Astrocyte (in vitro differentiated cells and primary cell): ENCODE results near the gene KLHDC10. TPM values are rescaled to one million over a fixed set of nuclear protein-coding genes. Genes with fewer than 3 reads are reported as not detected.

Experiments used
- DNase-seq: peaks from one replicate; pipeline ENCODE4 v3.0.0-alpha.2; 2010; ENCODE audit warnings: low read depth
- FAIRE-seq: peaks from 2 replicates; lab custom pipeline; 2011; peaks lifted over from hg19 to GRCh38; lab: Jason Lieb, UNC
- H2AFZ ChIP-seq: 2 replicates; pipeline ENCODE4 v1.6.0; 2012; ENCODE audit warnings: low read depth, low read length, inconsistent platforms
- H3K27ac ChIP-seq: 2 replicates; pipeline ENCODE4 v1.5.1; 2011; ENCODE audit warnings: low read depth, low read length, inconsistent platforms
- H3K27me3 ChIP-seq: 2 replicates; pipeline ENCODE4 v1.6.0; 2011; ENCODE audit warnings: low read length, inconsistent platforms; ENCODE audit not compliant: insufficient read depth
- H3K36me3 ChIP-seq: 2 replicates; pipeline ENCODE4 v1.5.1; 2011; ENCODE audit warnings: low read length, inconsistent platforms; ENCODE audit not compliant: insufficient read depth
- H3K4me1 ChIP-seq: 2 replicates; pipeline ENCODE4 v1.5.1; 2011; ENCODE audit warnings: low read length, inconsistent platforms; ENCODE audit not compliant: insufficient read depth
- H3K4me2 ChIP-seq: 2 replicates; pipeline ENCODE4 v1.6.0; 2012; ENCODE audit warnings: low read length, inconsistent platforms
- H3K4me3 ChIP-seq: 2 replicates; pipeline ENCODE4 v1.5.1; 2011; ENCODE audit warnings: low read depth, mild to moderate bottlenecking, low read length, inconsistent platforms; ENCODE audit not compliant: insufficient read depth
- H3K79me2 ChIP-seq: 2 replicates; pipeline ENCODE4 v1.6.0; 2012; ENCODE audit warnings: mild to moderate bottlenecking, low read length, inconsistent platforms; ENCODE audit not compliant: insufficient read depth
- H3K9ac ChIP-seq: 2 replicates; pipeline ENCODE4 v1.6.0; 2012; ENCODE audit warnings: mild to moderate bottlenecking, low read length, inconsistent platforms
- H3K9me3 ChIP-seq: 2 replicates; pipeline ENCODE4 v1.5.1; 2012; ENCODE audit warnings: low read depth, mild to moderate bottlenecking, low read length, inconsistent platforms; ENCODE audit not compliant: insufficient read depth
- H4K20me1 ChIP-seq: 2 replicates; pipeline ENCODE4 v1.6.0; 2012; ENCODE audit warnings: low read length, inconsistent platforms; ENCODE audit not compliant: insufficient read depth
- H3K27ac Mint-ChIP-seq: one replicate; pipeline ENCODE4 v1.8.0; 2021; ENCODE audit warnings: mild to moderate bottlenecking, mixed read lengths; ENCODE audit not compliant: unreplicated experiment
- H3K27me3 Mint-ChIP-seq: one replicate; pipeline ENCODE4 v1.8.0; 2021; ENCODE audit warnings: low read depth, mixed read lengths; ENCODE audit not compliant: unreplicated experiment
- H3K36me3 Mint-ChIP-seq: one replicate; pipeline ENCODE4 v1.8.0; 2021; ENCODE audit warnings: low read depth, mixed read lengths; ENCODE audit not compliant: unreplicated experiment
- H3K4me1 Mint-ChIP-seq: one replicate; pipeline ENCODE4 v1.8.0; 2021; ENCODE audit warnings: low read depth, mixed read lengths; ENCODE audit not compliant: unreplicated experiment
- H3K4me3 Mint-ChIP-seq: one replicate; pipeline ENCODE4 v1.8.0; 2021; ENCODE audit warnings: mild to moderate bottlenecking, moderate library complexity, mixed read lengths; ENCODE audit not compliant: unreplicated experiment
- H3K9me3 Mint-ChIP-seq: one replicate; pipeline ENCODE4 v1.8.0; 2021; ENCODE audit warnings: mild to moderate bottlenecking, mixed read lengths; ENCODE audit not compliant: unreplicated experiment
- EZH2 ChIP-seq: IDR thresholded peaks from 2 replicates; pipeline ENCODE4 v1.6.1; 2012; ENCODE audit warnings: mild to moderate bottlenecking, low read length, inconsistent platforms; ENCODE audit not compliant: insufficient read depth
- total RNA-seq: library from RNA; stranded (reverse); gene quantifications from 2 replicates; pipeline ENCODE4 v1.2.1, GENCODE V29; 2021
- TF ChIP-seq, protein P1 (sequence below): IDR thresholded peaks from 2 replicates; pipeline ENCODE4 v1.5.1; 2011; ENCODE audit warnings: low read depth, mild to moderate bottlenecking, inconsistent platforms, low read length, moderate library complexity; ENCODE audit not compliant: insufficient read depth

KLHDC10 gene
- total RNA-seq, 1 donor from 2014 or later: 33.2 TPM

DNA sequence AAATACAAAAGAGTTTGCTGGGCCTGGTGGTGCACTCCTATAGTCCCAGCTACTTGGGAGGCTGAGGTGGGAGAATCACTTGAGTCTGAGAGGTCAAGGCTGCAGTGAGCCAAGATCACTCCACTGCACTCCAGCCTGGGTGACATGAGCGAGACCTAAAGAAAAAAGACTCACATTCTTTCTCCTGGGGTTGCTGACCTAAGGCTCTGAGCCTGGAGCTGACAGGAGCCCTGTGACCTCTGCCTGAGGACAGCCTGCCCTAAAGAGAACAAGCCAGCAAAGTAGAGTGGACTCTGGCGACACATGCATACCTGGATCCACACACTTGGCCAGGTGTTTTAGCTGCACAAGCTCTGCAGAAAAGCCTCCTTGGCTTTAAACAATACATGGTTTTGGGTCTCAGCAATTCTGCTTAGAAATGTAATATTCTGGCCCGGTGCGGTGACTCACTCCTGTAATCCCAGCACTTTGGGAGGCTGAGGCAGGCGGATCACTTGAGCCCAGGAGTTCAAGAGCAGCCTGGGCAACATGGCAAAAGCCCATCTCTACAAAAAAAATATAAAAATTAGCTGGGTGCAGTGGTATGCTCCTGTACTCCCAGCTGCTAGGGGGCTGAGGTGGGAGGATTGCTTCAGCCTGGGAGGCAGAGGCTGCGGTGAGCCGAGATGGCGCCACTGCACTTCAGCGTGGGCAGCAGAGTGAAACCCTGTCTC, 76.5 kb downstream of the KLHDC10 start:
- Histone ChIP-seq H3K36me3 (no peaks in the 10 kb centered on the region), H3K9me3 (no peaks in the 10 kb centered on the region), H3K9ac (no peak overlapping the region), H3K4me1 (peaks cover 20% of the 10 kb centered on the region), H3K79me2 (no peaks in the 10 kb centered on the region), H3K4me3 (no peak overlapping the region), H3K27me3 (no peaks in the 10 kb centered on the region), H3K27ac (no peak overlapping the region), H2AFZ (no peak overlapping the region), H3K4me2 (no peak overlapping the region), H4K20me1 (no peaks in the 10 kb centered on the region)
- Mint-ChIP-seq H3K27ac (no peak overlapping the region), H3K36me3 (peaks cover 4% of the 10 kb centered on the region), H3K9me3 (no peaks in the 10 kb centered on the region), H3K4me3 (no peak overlapping the region), H3K4me1 (peaks cover 22% of the 10 kb centered on the region), H3K27me3 (no peaks in the 10 kb centered on the region)
- DNase-seq (no peak), FAIRE-seq (no peak)
- TF ChIP-seq, protein P1, sequence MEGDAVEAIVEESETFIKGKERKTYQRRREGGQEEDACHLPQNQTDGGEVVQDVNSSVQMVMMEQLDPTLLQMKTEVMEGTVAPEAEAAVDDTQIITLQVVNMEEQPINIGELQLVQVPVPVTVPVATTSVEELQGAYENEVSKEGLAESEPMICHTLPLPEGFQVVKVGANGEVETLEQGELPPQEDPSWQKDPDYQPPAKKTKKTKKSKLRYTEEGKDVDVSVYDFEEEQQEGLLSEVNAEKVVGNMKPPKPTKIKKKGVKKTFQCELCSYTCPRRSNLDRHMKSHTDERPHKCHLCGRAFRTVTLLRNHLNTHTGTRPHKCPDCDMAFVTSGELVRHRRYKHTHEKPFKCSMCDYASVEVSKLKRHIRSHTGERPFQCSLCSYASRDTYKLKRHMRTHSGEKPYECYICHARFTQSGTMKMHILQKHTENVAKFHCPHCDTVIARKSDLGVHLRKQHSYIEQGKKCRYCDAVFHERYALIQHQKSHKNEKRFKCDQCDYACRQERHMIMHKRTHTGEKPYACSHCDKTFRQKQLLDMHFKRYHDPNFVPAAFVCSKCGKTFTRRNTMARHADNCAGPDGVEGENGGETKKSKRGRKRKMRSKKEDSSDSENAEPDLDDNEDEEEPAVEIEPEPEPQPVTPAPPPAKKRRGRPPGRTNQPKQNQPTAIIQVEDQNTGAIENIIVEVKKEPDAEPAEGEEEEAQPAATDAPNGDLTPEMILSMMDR: no peak
- no peak for TF ChIP-seq EZH2

DNA sequence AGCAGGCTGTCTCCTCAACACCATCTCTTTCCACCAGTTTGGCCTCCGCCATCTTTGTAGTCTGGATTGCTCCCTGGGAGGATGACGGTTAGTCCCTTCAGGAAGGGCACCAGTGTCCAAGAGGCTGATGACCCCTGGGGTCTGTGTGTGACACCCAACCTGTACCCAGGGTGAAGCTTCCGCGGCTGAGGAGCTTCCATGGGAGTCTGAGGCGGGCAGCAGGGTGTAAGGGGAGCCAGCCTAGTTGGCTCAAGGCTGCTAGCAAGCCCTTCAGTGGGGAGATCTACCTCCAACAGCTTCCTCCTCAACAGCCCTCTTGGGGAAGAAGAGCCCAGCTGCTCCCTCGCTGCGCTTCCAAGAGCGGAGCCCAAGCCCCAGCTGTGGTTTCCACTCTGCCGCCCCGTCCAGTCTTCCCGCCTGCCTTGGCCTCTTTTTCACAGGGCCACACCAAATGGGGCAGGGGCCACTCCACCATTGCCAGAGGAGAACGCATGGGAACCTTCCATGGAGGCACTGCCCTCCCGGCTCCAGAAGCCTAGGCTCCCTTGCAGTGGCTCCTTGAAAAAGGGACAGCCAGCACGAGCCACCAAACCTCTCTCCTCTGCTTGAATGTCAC, 77.5 kb downstream of the KLHDC10 start:
- Mint-ChIP-seq H3K4me1 (peaks cover 20% of the 10 kb centered on the region), H3K27ac (no peak overlapping the region), H3K27me3 (no peaks in the 10 kb centered on the region), H3K9me3 (no peaks in the 10 kb centered on the region), H3K4me3 (no peak overlapping the region), H3K36me3 (peaks cover 4% of the 10 kb centered on the region)
- no peak for TF ChIP-seq EZH2
- TF ChIP-seq, protein P1: no peak
- Histone ChIP-seq H3K27ac (no peak overlapping the region), H2AFZ (no peak overlapping the region), H3K9ac (no peak overlapping the region), H3K36me3 (no peaks in the 10 kb centered on the region), H3K4me2 (no peak overlapping the region), H3K4me3 (no peak overlapping the region), H4K20me1 (no peaks in the 10 kb centered on the region), H3K4me1 (peaks cover 21% of the 10 kb centered on the region), H3K9me3 (no peaks in the 10 kb centered on the region), H3K79me2 (no peaks in the 10 kb centered on the region), H3K27me3 (no peaks in the 10 kb centered on the region)
- FAIRE-seq (no peak), DNase-seq (no peak)

DNA sequence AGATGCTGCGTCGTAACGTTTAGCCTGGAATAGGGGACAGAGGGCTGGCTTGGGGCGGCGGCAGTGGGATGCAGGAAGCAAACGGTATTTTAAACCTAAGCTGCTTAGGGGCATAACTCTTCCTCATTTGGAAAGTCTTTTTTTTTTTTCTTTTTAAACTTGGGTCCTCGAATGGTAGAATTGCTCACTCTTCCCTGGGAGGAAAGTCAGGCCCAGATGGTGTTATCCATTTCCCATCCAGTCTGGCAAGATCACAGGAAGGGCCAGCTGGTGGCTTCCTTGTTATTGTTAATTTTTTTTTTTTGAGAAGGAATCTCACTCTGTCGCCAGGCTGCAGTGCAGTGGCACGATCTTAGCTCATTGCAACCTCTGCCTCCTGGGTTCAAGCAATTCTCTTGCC, 78.2 kb downstream of the KLHDC10 start:
- no peak overlapping the region for H3K4me3 Mint-ChIP-seq
- no peaks in the 10 kb centered on the region for H3K36me3 ChIP-seq
- H3K27ac Mint-ChIP-seq: no peak overlapping the region
- no peak overlapping the region for H3K4me2 ChIP-seq
- H3K4me1 ChIP-seq: peaks cover 25% of the 10 kb centered on the region
- H3K9ac ChIP-seq: no peak overlapping the region
- TF ChIP-seq EZH2: no peak
- TF ChIP-seq, protein P1: no peak
- peaks cover 4% of the 10 kb centered on the region for H3K36me3 Mint-ChIP-seq
- no peaks in the 10 kb centered on the region for H3K27me3 Mint-ChIP-seq
- H3K9me3 Mint-ChIP-seq: no peaks in the 10 kb centered on the region
- no peak overlapping the region for H3K27ac ChIP-seq
- H3K4me1 Mint-ChIP-seq: peaks cover 20% of the 10 kb centered on the region
- H4K20me1 ChIP-seq: no peaks in the 10 kb centered on the region
- no peaks in the 10 kb centered on the region for H3K79me2 ChIP-seq
- H2AFZ ChIP-seq: no peak overlapping the region
- no peaks in the 10 kb centered on the region for H3K27me3 ChIP-seq
- no peak overlapping the region for H3K4me3 ChIP-seq
- H3K9me3 ChIP-seq: no peaks in the 10 kb centered on the region
- DNase-seq: no peak
- no peak for FAIRE-seq
